WTC11 (cell line): ENCODE measurements around the gene LPP. TPM values are rescaled to one million over a fixed set of nuclear protein-coding genes. Genes with fewer than 3 reads are reported as not detected.

Experiments used
- ATAC-seq: fragments of 200-7000 bp; cut with Tn5 transposase; 2 replicates; pipeline ENCODE4 v1.10.0; 2021; ENCODE audit warnings: mild to moderate bottlenecking, moderate library complexity
- CTCF ChIA-PET: fragments of 300-600 bp; sonication (Branson Sonifier 250); formaldehyde crosslinking; loops from one replicate; lab custom pipeline; 2021; ENCODE audit warnings: antibody characterized with exemption; lab: Charles Lee
- POLR2A ChIA-PET: fragments of 350-600 bp; sonication (Branson Sonifier 250); formaldehyde crosslinking; loops from one replicate; lab custom pipeline; 2021; ENCODE audit warnings: antibody characterized with exemption; lab: Charles Lee
- DNase-seq: peaks from one replicate; pipeline ENCODE4 v3.0.0; 2021; ENCODE audit warnings: low spot score
- H3K27ac Mint-ChIP-seq: 2 replicates; pipeline ENCODE4 v1.8.0; 2021; ENCODE audit warnings: mixed read lengths
- H3K27me3 Mint-ChIP-seq: 2 replicates; pipeline ENCODE4 v1.8.0; 2021; ENCODE audit warnings: low read depth, mild to moderate bottlenecking, moderate library complexity, mixed read lengths
- H3K36me3 Mint-ChIP-seq: 2 replicates; pipeline ENCODE4 v1.8.0; 2021; ENCODE audit warnings: mixed read lengths
- H3K4me1 Mint-ChIP-seq: 2 replicates; pipeline ENCODE4 v1.8.0; 2022; ENCODE audit warnings: mixed read lengths
- H3K4me3 Mint-ChIP-seq: 2 replicates; pipeline ENCODE4 v1.8.0; 2021; ENCODE audit warnings: mild to moderate bottlenecking, moderate library complexity, mixed read lengths
- H3K9me3 Mint-ChIP-seq: 2 replicates; pipeline ENCODE4 v1.8.0; 2021; ENCODE audit warnings: mixed read lengths
- ATF1 ChIP-seq: sonication (generic); formaldehyde crosslinking; IDR thresholded peaks from 2 replicates; pipeline ENCODE4 v1.8.1; 2023; ENCODE audit warnings: mild to moderate bottlenecking, moderate library complexity, missing genetic modification reagents
- ERG ChIP-seq: fragments of 250-450 bp; sonication (Bioruptor Pico); IDR thresholded peaks from 2 replicates; pipeline ENCODE4 v1.8.0; 2021; ENCODE audit warnings: mild to moderate bottlenecking
- FOXJ3 ChIP-seq: sonication (generic); formaldehyde crosslinking; IDR thresholded peaks from 2 replicates; pipeline ENCODE4 v1.9.0; 2021; ENCODE audit warnings: missing genetic modification reagents, mild to moderate bottlenecking, borderline replicate concordance
- GABPB1 ChIP-seq: sonication (generic); formaldehyde crosslinking; IDR thresholded peaks from 2 replicates; pipeline ENCODE4 v1.8.1; 2023; ENCODE audit warnings: mild to moderate bottlenecking, missing genetic modification reagents
- IRF2 ChIP-seq: sonication (generic); formaldehyde crosslinking; IDR thresholded peaks from 2 replicates; pipeline ENCODE4 v1.8.0; 2022; ENCODE audit warnings: low read depth, missing genetic modification reagents, borderline replicate concordance
- MLX ChIP-seq: sonication (generic); formaldehyde crosslinking; IDR thresholded peaks from 2 replicates; pipeline ENCODE4 v1.8.1; 2023; ENCODE audit warnings: mild to moderate bottlenecking, missing genetic modification reagents, moderate library complexity
- NFYB ChIP-seq: sonication (generic); formaldehyde crosslinking; conservative IDR thresholded peaks from 2 replicates; pipeline ENCODE4 v1.8.0; 2022; ENCODE audit warnings: low read depth, missing genetic modification reagents
- PRRX2 ChIP-seq: fragments of 250-450 bp; sonication (Bioruptor Pico); IDR thresholded peaks from 2 replicates; pipeline ENCODE4 v1.8.0; 2021; ENCODE audit warnings: mild to moderate bottlenecking
- TEAD4 ChIP-seq: sonication (generic); formaldehyde crosslinking; IDR thresholded peaks from 2 replicates; pipeline ENCODE4 v1.8.0; 2022; ENCODE audit warnings: mild to moderate bottlenecking, missing genetic modification reagents
- ZMAT4 ChIP-seq: fragments of 250-450 bp; sonication (Bioruptor Pico); IDR thresholded peaks from 2 replicates; pipeline ENCODE4 v1.9.0; 2021; ENCODE audit warnings: mild to moderate bottlenecking
- ZNF396 ChIP-seq: fragments of 250-450 bp; sonication (Bioruptor Pico); IDR thresholded peaks from 2 replicates; pipeline ENCODE4 v1.8.0; 2021; ENCODE audit warnings: mild to moderate bottlenecking, moderate library complexity, borderline replicate concordance
- total RNA-seq: library from RNA; stranded (reverse); gene quantifications from 3 replicates; pipeline ENCODE4 v1.2.3, GENCODE V29; 2021
- TF ChIP-seq, protein P1 (sequence below): sonication (generic); formaldehyde crosslinking; IDR thresholded peaks from 2 replicates; pipeline ENCODE4 v1.8.1; 2023; ENCODE audit warnings: mild to moderate bottlenecking, missing genetic modification reagents
- TF ChIP-seq, protein P2 (sequence below): sonication (generic); formaldehyde crosslinking; IDR thresholded peaks from 2 replicates; pipeline ENCODE4 v1.8.0; 2022; ENCODE audit warnings: mild to moderate bottlenecking, missing genetic modification reagents
- TF ChIP-seq, protein P3 (sequence below): fragments of 250-450 bp; sonication (Bioruptor Pico); IDR thresholded peaks from 2 replicates; pipeline ENCODE4 v1.9.0; 2021; ENCODE audit warnings: mild to moderate bottlenecking
- TF ChIP-seq, protein P4 (sequence below): sonication (generic); formaldehyde crosslinking; IDR thresholded peaks from 2 replicates; pipeline ENCODE4 v1.8.1; 2022; ENCODE audit warnings: low read depth, mild to moderate bottlenecking, moderate library complexity, missing genetic modification reagents, borderline replicate concordance

LPP gene
- total RNA-seq, 1 experiment from 2014 or later = 49.6 TPM

- TF ChIP-seq, protein P1, sequence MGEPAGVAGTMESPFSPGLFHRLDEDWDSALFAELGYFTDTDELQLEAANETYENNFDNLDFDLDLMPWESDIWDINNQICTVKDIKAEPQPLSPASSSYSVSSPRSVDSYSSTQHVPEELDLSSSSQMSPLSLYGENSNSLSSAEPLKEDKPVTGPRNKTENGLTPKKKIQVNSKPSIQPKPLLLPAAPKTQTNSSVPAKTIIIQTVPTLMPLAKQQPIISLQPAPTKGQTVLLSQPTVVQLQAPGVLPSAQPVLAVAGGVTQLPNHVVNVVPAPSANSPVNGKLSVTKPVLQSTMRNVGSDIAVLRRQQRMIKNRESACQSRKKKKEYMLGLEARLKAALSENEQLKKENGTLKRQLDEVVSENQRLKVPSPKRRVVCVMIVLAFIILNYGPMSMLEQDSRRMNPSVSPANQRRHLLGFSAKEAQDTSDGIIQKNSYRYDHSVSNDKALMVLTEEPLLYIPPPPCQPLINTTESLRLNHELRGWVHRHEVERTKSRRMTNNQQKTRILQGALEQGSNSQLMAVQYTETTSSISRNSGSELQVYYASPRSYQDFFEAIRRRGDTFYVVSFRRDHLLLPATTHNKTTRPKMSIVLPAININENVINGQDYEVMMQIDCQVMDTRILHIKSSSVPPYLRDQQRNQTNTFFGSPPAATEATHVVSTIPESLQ (CRISPR knock-in tag) = no peak
- TF ChIP-seq, protein P2, sequence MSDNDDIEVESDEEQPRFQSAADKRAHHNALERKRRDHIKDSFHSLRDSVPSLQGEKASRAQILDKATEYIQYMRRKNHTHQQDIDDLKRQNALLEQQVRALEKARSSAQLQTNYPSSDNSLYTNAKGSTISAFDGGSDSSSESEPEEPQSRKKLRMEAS = no peak
- TF ChIP-seq PRRX2 (no peak), NFYB (no peak), ATF1 (CRISPR knock-in tag) (no peak)
- TF ChIP-seq, protein P3, sequence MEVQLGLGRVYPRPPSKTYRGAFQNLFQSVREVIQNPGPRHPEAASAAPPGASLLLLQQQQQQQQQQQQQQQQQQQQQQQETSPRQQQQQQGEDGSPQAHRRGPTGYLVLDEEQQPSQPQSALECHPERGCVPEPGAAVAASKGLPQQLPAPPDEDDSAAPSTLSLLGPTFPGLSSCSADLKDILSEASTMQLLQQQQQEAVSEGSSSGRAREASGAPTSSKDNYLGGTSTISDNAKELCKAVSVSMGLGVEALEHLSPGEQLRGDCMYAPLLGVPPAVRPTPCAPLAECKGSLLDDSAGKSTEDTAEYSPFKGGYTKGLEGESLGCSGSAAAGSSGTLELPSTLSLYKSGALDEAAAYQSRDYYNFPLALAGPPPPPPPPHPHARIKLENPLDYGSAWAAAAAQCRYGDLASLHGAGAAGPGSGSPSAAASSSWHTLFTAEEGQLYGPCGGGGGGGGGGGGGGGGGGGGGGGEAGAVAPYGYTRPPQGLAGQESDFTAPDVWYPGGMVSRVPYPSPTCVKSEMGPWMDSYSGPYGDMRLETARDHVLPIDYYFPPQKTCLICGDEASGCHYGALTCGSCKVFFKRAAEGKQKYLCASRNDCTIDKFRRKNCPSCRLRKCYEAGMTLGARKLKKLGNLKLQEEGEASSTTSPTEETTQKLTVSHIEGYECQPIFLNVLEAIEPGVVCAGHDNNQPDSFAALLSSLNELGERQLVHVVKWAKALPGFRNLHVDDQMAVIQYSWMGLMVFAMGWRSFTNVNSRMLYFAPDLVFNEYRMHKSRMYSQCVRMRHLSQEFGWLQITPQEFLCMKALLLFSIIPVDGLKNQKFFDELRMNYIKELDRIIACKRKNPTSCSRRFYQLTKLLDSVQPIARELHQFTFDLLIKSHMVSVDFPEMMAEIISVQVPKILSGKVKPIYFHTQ (CRISPR knock-in tag) = no peak
- TF ChIP-seq, all 79 proteins: peak for 0
These were observed 55.1 kb downstream of the LPP start (continued) for GRCh38 chr3:188209034-188209433.

DNA sequence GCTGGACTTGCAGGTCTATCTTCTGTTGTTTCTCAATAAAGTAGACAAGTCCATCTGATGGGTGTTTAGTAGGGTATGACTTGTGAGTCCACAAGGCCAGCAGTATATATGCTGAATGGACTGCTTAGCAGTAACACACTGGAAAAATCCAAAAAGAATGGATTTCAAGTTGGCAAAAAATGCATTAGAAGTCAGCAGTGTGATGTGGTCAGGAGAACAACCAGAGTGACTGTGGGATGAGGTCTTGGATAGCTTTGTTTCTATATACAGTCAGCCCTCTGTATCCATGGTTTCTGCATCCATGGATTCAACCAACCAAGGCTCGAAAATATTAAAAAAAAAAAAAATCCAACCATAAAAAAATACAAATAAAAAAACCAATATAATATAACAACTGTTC, 55.8 kb downstream of the LPP start:
- H3K27ac Mint-ChIP-seq = no peak overlapping the region
- H3K9me3 Mint-ChIP-seq = no peaks in the 10 kb centered on the region
- POLR2A ChIA-PET = no interaction called here
- no peaks in the 10 kb centered on the region for H3K27me3 Mint-ChIP-seq
- H3K4me3 Mint-ChIP-seq = no peak overlapping the region
- no peak for TF ChIP-seq ZNF396
- no peak for TF ChIP-seq ZMAT4 (CRISPR knock-in tag)
- TF ChIP-seq, all 79 proteins: peak for 0
- CTCF ChIA-PET = interaction anchor here (0.7 kb wide), 1 partner anchor 470 kb away, joined by 4 read pairs; no protein-coding TSS in a partner anchor
- no peaks in the 10 kb centered on the region for H3K36me3 Mint-ChIP-seq
- H3K4me1 Mint-ChIP-seq = peaks cover 39% of the 10 kb centered on the region
- DNase-seq = no peak
- ATAC-seq = no peak

- ChIA-PET CTCF (interaction anchor here (0.9 kb wide), 1 partner anchor 9 kb away, joined by 4 read pairs; no protein-coding TSS in a partner anchor), POLR2A (no interaction called here)
- H3K4me3 Mint-ChIP-seq = no peak overlapping the region
- TF ChIP-seq GABPB1 = no peak
- ATAC-seq (no peak), DNase-seq (no peak)
- H3K27ac Mint-ChIP-seq = peak overlapping the region; percentile 20; the same call in 1 of the 2 replicates
- peaks cover 36% of the 10 kb centered on the region for H3K4me1 Mint-ChIP-seq
- H3K27me3 Mint-ChIP-seq = no peaks in the 10 kb centered on the region
- H3K9me3 Mint-ChIP-seq = no peaks in the 10 kb centered on the region
- H3K36me3 Mint-ChIP-seq = no peaks in the 10 kb centered on the region
These were observed 57.5 kb downstream of the LPP start for GRCh38 chr3:188211476-188211875.

- ATAC-seq (peak; percentile 25), DNase-seq (no peak)
- no peaks in the 10 kb centered on the region for H3K36me3 Mint-ChIP-seq
- H3K27me3 Mint-ChIP-seq = no peaks in the 10 kb centered on the region
- no peak overlapping the region for H3K4me3 Mint-ChIP-seq
- H3K9me3 Mint-ChIP-seq = no peaks in the 10 kb centered on the region
- POLR2A ChIA-PET = no interaction called here
- CTCF ChIA-PET = interaction anchor here (0.6 to 0.9 kb wide), 3 partner anchors 10 to 1058 kb away, joined by 3 to 5 read pairs (median 4); no protein-coding TSS in a partner anchor
- peaks cover 39% of the 10 kb centered on the region for H3K4me1 Mint-ChIP-seq
- peak overlapping the region; percentile 89 for H3K27ac Mint-ChIP-seq
- TF ChIP-seq ERG (CRISPR knock-in tag) (no peak), IRF2 (CRISPR knock-in tag) (no peak), MLX (CRISPR knock-in tag) (no peak), TEAD4 (no peak), FOXJ3 (CRISPR knock-in tag) (no peak)
- TF ChIP-seq, protein P4, sequence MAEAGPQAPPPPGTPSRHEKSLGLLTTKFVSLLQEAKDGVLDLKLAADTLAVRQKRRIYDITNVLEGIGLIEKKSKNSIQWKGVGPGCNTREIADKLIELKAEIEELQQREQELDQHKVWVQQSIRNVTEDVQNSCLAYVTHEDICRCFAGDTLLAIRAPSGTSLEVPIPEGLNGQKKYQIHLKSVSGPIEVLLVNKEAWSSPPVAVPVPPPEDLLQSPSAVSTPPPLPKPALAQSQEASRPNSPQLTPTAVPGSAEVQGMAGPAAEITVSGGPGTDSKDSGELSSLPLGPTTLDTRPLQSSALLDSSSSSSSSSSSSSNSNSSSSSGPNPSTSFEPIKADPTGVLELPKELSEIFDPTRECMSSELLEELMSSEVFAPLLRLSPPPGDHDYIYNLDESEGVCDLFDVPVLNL = no peak
- TF ChIP-seq, protein P1 (CRISPR knock-in tag) = no peak
These were observed 58.5 kb downstream of the LPP start for GRCh38 chr3:188212308-188212969.
